SIG-M5 treated with dmso at 0.1 percent for 504 hours (cell line): Measurements from ENCODE around the gene GSTT2.
"Not testable (repeated sequence)": the region's sequence is repeated elsewhere in the genome, so short reads cannot be mapped to it uniquely, and the experiment has no call there.

Experiments
- DNase-seq: peaks from one replicate; lab custom pipeline; 2025; ENCODE audit not compliant: unreplicated experiment; lab: John Stamatoyannopoulos, UW

Gene GSTT2

GRCh38 chr22:23979557-23980240 is at the start of gene GSTT2:
GSTT2 (plus strand) TSS chr22:23980134.
- not testable (repeated sequence) for DNase-seq

GRCh38 chr22:23938328-23939016 is 41.5 kb upstream of the GSTT2 start:
- no peak for DNase-seq

GRCh38 chr22:23939017-23939357 is 40.9 kb upstream of the GSTT2 start:
- no peak for DNase-seq

GRCh38 chr22:23940166-23940565 is 39.8 kb upstream of the GSTT2 start:
- DNase-seq: not testable (repeated sequence)

- DNase-seq: not testable (repeated sequence)
Measured at GRCh38 chr22:23947391-23947790, 32.5 kb upstream of the GSTT2 start.

GRCh38 chr22:23949764-23950163 is 30.2 kb upstream of the GSTT2 start:
- DNase-seq: not testable (repeated sequence)

- DNase-seq: not testable (repeated sequence)
Measured at GRCh38 chr22:23951383-23951782, 28.6 kb upstream of the GSTT2 start.

- not testable (repeated sequence) for DNase-seq
Measured at GRCh38 chr22:23952794-23953405, 27.0 kb upstream of the GSTT2 start.

- DNase-seq: not testable (repeated sequence)
Measured at GRCh38 chr22:23953485-23953884, 26.4 kb upstream of the GSTT2 start.

GRCh38 chr22:23954193-23954990 is 25.5 kb upstream of the GSTT2 start:
- not testable (repeated sequence) for DNase-seq

- not testable (repeated sequence) for DNase-seq
Measured at GRCh38 chr22:23954991-23955305, 25.0 kb upstream of the GSTT2 start.

GRCh38 chr22:23955886-23956285 is 24.0 kb upstream of the GSTT2 start:
- DNase-seq: not testable (repeated sequence)

- DNase-seq: peak; percentile 49
Measured at GRCh38 chr22:23956301-23956900, 23.5 kb upstream of the GSTT2 start.

- DNase-seq: not testable (repeated sequence)
Measured at GRCh38 chr22:23961084-23961771, 18.7 kb upstream of the GSTT2 start, which contains the start of gene GSTT2B. GSTT2B (minus strand) TSS chr22:23961195; CDS start chr22:23961131, 64 bp downstream.

GRCh38 chr22:23966094-23966493 is 13.8 kb upstream of the GSTT2 start:
- not testable (repeated sequence) for DNase-seq

GRCh38 chr22:23966568-23966967 is 13.4 kb upstream of the GSTT2 start, which contains the start of gene DDTL:
DDTL (plus strand) TSS chr22:23966888; CDS start chr22:23966915, 27 bp downstream.
- DNase-seq: not testable (repeated sequence)

GRCh38 chr22:23969071-23969470 is 10.9 kb upstream of the GSTT2 start:
- no peak for DNase-seq

GRCh38 chr22:23970201-23970641 is 9.7 kb upstream of the GSTT2 start:
- DNase-seq: no peak

- no peak for DNase-seq
Measured at GRCh38 chr22:23970816-23971486, 9.0 kb upstream of the GSTT2 start.

- not testable (repeated sequence) for DNase-seq
Measured at GRCh38 chr22:23971927-23972326, 8.0 kb upstream of the GSTT2 start.
